SU-DHL-6 (cell line): ENCODE measurements around the gene SLC26A9.

Experiments
- H2AFZ ChIP-seq: fragments of 200-600 bp; sonication (generic); 2 replicates; pipeline ENCODE4 v1.6.1; 2014; ENCODE audit warnings: low read depth, mild to moderate bottlenecking, moderate library complexity, mixed read lengths, antibody characterized with exemption, low read length; ENCODE audit not compliant: severe bottlenecking
- H3F3A ChIP-seq: fragments of 200-600 bp; shearing (Covaris generic); 2 replicates; pipeline ENCODE4 v1.6.0; 2016; ENCODE audit warnings: antibody characterized with exemption, mild to moderate bottlenecking; ENCODE audit not compliant: insufficient read depth
- H3K27ac ChIP-seq: fragments of 200-600 bp; sonication (generic); 2 replicates; pipeline ENCODE4 v1.5.1; 2016; ENCODE audit warnings: low read depth, mild to moderate bottlenecking, low read length, moderate library complexity, mixed read lengths
- H3K27me3 ChIP-seq: fragments of 200-600 bp; sonication (generic), shearing (Covaris generic); 2 replicates; pipeline ENCODE4 v1.6.0; 2014; ENCODE audit warnings: mild to moderate bottlenecking, low read length
- H3K36me3 ChIP-seq: fragments of 200-600 bp; sonication (generic); 2 replicates; pipeline ENCODE4 v1.6.1; 2014; ENCODE audit warnings: mild to moderate bottlenecking, low read length, mixed read lengths
- H3K4me2 ChIP-seq: fragments of 300-600, 200-600 bp; shearing (Covaris generic), sonication (generic); 2 replicates; pipeline ENCODE4 v1.6.0; 2014; ENCODE audit warnings: low read length, low read depth, mild to moderate bottlenecking; ENCODE audit not compliant: poor library complexity, severe bottlenecking
- H3K4me3 ChIP-seq: fragments of 200-600 bp; sonication (generic); 2 replicates; pipeline ENCODE4 v1.5.1; 2014; ENCODE audit warnings: antibody characterized with exemption, low read length, mild to moderate bottlenecking, mixed read lengths; ENCODE audit not compliant: insufficient read depth, poor library complexity, severe bottlenecking
- H3K79me2 ChIP-seq: fragments of 200-600 bp; sonication (generic); 2 replicates; pipeline ENCODE4 v1.6.1; 2014; ENCODE audit warnings: mild to moderate bottlenecking, low read length, moderate library complexity; ENCODE audit not compliant: insufficient read depth
- H3K9ac ChIP-seq: fragments of 200-600 bp; sonication (generic); 2 replicates; pipeline ENCODE4 v1.7.0; 2014; ENCODE audit warnings: mild to moderate bottlenecking, low read length
- H3K9me2 ChIP-seq: fragments of 200-600 bp; sonication (generic); replicated peaks from 2 replicates; pipeline ENCODE4 v1.6.1; 2014; ENCODE audit warnings: low read length; ENCODE audit not compliant: insufficient read depth
- H3K9me3 ChIP-seq: fragments of 200-600 bp; sonication (generic); 2 replicates; pipeline ENCODE4 v1.6.1; 2014; ENCODE audit warnings: low read length, mixed read lengths; ENCODE audit not compliant: insufficient read depth
- H4K20me1 ChIP-seq: fragments of 200-600 bp; sonication (generic); 2 replicates; pipeline ENCODE4 v1.6.1; 2014; ENCODE audit warnings: low read depth, mild to moderate bottlenecking, antibody characterized with exemption, low read length, moderate library complexity, mixed read lengths
- CTCF ChIP-seq: fragments of 200-600 bp; sonication (generic); IDR thresholded peaks from one replicate; pipeline ENCODE4 v1.5.1; 2017; ENCODE audit warnings: antibody characterized with exemption, mild to moderate bottlenecking, low read length, moderate library complexity; ENCODE audit not compliant: insufficient read depth, poor library complexity, severe bottlenecking
- EZH2phosphoT487 ChIP-seq: fragments of 200-600 bp; sonication (generic), shearing (Covaris generic); conservative IDR thresholded peaks from 2 replicates; pipeline ENCODE4 v1.6.1; 2018; ENCODE audit warnings: mild to moderate bottlenecking, antibody characterized with exemption, low read length, moderate library complexity, mixed read lengths

SLC26A9 gene

GRCh38 chr1:205928317-205928716 lies 14.9 kb downstream of the SLC26A9 start:
- TF ChIP-seq EZH2phosphoT487 (no peak), CTCF (no peak)
- Histone ChIP-seq H3K36me3 (no peaks in the 10 kb centered on the region), H3K9ac (no peak overlapping the region), H3K4me2 (no peak overlapping the region), H3K79me2 (no peaks in the 10 kb centered on the region), H3F3A (no peaks in the 10 kb centered on the region), H3K27me3 (no peaks in the 10 kb centered on the region), H4K20me1 (no peaks in the 10 kb centered on the region), H3K9me2 (no peaks in the 10 kb centered on the region), H2AFZ (no peak overlapping the region), H3K4me3 (no peak overlapping the region), H3K9me3 (no peaks in the 10 kb centered on the region), H3K27ac (no peak overlapping the region)

GRCh38 chr1:205927676-205928075 lies 15.6 kb downstream of the SLC26A9 start:
- no peaks in the 10 kb centered on the region for H3K27me3 ChIP-seq
- H3F3A ChIP-seq, result no peaks in the 10 kb centered on the region
- H3K9ac ChIP-seq, result no peak overlapping the region
- no peaks in the 10 kb centered on the region for H3K9me3 ChIP-seq
- no peak overlapping the region for H3K27ac ChIP-seq
- H3K4me3 ChIP-seq, result no peak overlapping the region
- no peak overlapping the region for H3K4me2 ChIP-seq
- H3K9me2 ChIP-seq, result no peaks in the 10 kb centered on the region
- TF ChIP-seq EZH2phosphoT487, result no peak
- TF ChIP-seq CTCF, result no peak
- H3K36me3 ChIP-seq, result no peaks in the 10 kb centered on the region
- H4K20me1 ChIP-seq, result no peaks in the 10 kb centered on the region
- no peaks in the 10 kb centered on the region for H3K79me2 ChIP-seq
- no peak overlapping the region for H2AFZ ChIP-seq

- H4K20me1 ChIP-seq, result no peaks in the 10 kb centered on the region
- H3K27ac ChIP-seq, result no peak overlapping the region
- no peak overlapping the region for H3K4me3 ChIP-seq
- H3K9ac ChIP-seq, result no peak overlapping the region
- no peak overlapping the region for H2AFZ ChIP-seq
- H3K79me2 ChIP-seq, result no peaks in the 10 kb centered on the region
- no peaks in the 10 kb centered on the region for H3K9me2 ChIP-seq
- no peaks in the 10 kb centered on the region for H3K27me3 ChIP-seq
- no peaks in the 10 kb centered on the region for H3K36me3 ChIP-seq
- H3F3A ChIP-seq, result no peaks in the 10 kb centered on the region
- H3K9me3 ChIP-seq, result no peaks in the 10 kb centered on the region
- TF ChIP-seq CTCF, result no peak
- no peak for TF ChIP-seq EZH2phosphoT487
- H3K4me2 ChIP-seq, result no peak overlapping the region
Measured at GRCh38 chr1:205927247-205927646, 16.0 kb downstream of the SLC26A9 start.
